Activated CD8-positive, alpha-beta memory T cell treated with anti-CD3 and anti-CD28 coated beads, Interleukin-2, amount 50 U/mL, for 24 hours (primary cell): ENCODE measurements around the gene HOXB5.

Experiments used
- DNase-seq: peaks from one replicate; pipeline ENCODE4 v3.0.0-alpha.2; 2020; ENCODE audit errors: extremely low read depth

The HOXB5 gene

DNA sequence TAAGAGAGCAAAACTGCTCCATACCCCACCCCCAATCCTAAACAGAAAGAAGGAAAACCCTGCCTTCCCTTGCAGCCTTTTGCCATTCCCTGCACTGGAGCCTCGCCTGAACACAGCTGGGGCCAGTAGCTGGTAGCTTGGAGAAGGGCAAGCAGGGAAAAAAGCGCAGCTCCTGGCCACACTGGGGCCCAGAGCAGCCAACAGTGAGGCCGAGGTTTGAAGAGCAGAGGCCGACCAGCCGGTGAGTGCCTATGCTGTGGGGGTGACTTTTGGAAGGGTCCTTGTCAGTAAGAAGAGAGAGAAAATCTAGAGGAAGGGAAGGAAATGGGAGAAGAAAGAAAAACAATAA is 35.8 kb upstream of the HOXB5 start:
- DNase-seq: no peak

DNA sequence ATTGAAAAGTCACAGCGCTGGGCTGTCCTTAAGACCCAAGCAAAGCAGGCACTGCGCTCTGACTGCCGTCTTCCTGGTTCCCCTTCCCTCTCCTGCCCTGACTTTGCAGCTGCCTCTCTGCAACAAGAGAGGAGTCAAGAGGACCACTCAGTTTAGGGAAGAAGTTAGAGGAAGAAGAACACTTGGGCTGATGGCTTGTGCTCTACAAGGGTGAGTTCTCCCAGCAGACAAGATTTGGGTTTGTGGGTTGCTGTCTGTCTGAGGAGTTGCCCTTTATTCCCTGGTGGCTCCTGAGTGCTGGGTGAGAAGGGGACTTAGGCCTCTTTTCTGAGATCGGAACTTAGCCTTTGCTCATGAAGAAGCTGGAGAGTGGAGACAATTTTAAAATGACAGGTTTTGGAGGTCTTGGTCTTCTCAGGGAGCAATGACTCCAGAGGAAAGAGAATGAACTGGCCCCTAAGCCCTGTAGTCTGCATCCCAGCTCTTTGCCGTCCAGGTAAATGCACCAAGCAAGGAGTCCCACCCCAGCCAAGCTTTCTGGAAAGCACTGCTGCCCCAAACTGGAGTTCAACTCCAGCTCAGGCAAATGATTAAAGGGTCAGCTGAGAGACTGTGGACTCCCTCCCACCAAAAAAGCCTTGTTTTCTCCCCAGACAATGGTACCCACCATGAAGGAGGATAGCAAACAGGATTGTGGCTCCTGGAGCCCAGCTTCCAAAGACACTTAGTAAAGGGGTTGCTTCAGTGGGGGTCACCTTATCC is 35.3 kb upstream of the HOXB5 start:
- DNase-seq: no peak

DNA sequence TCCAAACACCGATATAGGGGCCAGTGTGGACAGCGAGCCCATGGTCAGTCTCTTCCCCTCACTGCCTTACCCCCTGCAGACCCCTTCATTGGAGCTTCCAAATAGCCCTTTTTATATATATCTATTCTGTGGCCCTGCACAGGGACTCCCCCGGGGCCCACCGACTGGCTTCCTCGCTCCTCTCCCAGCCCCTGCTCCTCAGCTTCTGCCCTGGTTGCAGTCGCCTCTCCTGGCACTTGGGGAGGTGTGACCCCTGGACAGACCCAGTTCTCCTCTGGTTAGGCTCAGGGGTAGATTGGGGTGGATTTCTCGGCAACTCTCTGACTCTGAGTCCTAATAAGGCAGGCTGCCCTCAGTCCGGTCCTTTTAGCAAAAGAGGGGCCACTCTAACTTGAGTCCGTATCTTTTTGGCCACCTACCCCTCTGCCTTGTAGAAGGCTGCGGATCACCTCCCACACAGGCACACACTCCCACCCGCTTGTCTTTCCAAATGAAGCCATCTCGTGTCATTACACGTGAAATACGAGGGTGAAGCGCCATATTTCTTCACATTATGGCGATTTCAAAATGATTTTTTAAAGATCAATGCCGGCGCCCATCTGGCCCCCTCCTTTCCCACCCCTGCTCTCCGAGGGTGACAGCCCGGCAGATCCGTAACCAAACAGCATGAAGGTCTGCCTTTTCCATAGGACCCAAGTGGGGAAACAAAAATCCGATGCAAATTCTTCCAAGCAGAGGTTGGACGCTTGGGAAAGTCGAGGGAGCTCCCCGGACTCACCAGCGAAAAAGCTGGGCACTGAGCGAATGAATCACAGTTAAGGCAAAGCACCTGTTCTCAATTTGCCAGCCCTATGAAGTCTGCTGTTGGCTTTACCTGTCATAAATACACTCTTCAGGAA is 34.3 kb upstream of the HOXB5 start:
- no peak for DNase-seq

DNA sequence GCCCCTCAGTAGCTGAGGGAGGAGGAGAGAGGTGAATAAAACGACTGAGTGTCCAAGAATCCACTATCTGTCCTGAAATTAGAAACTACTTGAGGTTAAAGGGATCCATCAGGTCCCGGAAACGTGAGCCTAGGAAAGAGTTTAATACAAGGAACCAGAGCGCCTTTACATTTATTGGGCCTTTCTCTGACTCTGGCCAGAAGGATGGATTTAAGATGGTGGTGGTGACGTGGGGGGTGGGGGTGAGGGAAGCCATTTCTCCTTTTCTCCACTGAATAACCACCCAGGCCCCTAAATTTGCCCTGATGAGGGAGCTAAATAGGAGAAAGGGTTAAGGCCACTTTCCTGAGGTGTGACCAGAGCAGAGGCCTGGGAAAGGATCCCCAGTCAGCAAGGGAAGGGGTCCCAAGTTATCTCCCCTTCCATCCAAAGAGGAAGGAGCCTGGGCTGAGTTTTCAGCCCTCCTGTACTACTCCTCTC is 33.6 kb upstream of the HOXB5 start:
- DNase-seq: no peak

DNA sequence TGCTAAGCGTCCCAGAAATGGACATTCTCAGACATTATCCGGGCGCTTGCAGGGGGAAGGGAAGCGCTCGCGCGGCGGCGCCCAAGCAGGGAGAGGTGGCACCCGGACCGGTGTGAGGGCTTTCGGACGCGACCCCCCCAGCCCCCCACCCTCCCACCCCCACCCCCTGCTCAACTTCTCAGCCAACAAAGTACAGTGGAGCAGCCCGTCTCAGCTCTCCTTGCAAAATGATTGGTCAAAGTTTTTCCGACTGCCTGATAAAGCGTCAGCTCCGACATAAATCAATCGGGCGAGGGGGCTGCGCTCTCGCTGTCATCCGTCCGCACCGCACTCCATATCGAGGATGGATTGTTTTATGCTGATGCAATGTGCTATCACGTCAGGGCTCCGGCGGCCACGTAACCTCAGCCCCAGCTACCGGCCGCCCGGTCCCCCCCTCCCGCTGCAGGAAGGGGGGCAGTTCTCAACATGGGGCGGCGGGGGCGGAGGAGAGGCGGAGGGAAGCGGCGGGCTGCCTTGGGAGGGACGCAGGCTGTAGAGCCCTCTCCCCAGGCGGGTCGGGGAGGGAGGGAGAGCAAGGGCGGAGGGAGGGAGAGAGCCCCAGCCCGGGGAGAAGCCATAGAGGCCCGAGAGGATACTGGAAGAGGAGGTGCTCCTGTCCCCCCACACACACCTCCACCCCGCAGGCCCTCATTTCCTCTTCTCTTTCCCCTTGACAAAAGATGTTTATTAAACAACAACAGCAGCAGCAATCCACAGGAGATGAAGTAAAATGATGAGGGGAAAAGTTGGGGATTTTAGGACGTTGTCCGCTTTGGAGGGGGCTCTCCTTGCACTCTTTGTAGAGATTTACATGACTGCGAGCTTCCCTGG is 32.9 kb upstream of the HOXB5 start, which contains the start of gene HOXB9:
TSS of gene HOXB9 (minus strand) at position 114 of the 873 bp plus-strand sequence. CDS start at position 25, 89 bp downstream.
- no peak for DNase-seq

DNA sequence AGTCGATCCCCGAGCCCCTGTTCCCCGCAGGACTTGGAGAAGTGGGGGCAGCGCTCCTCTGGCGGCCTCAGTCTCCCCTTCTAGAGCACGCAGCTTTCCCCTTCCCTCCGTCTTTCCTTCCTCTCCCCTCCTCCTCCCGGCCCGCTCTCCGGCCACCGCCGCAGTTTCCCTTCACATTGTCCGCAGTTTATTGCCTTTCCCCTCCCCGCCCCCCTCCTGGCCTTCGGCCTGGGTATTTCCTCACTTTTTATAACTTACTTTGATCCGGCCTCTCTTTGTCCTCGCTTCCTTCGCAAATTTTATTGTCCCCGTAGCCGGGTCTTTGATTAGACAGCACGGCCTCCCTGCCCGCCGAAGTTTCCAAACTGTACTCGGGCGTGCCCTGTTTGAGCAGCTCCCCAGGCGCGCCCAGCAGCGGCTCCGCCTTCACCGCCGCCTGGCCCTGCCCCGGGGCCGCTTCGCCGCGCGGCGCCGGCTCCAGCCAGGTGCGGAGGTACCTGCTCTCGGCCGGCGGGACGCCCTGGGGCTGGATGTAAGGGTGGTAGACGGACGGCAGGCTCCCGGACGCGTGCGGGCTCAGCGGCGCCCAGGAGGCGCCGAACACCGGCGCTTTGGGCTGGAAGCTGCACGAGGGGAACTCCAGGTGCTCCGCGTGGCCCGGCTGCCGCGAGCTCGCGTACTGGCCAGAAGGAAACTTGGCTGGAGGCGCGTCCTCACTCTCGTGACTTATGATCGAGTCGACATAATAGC is 32.1 kb upstream of the HOXB5 start:
- DNase-seq: no peak

DNA sequence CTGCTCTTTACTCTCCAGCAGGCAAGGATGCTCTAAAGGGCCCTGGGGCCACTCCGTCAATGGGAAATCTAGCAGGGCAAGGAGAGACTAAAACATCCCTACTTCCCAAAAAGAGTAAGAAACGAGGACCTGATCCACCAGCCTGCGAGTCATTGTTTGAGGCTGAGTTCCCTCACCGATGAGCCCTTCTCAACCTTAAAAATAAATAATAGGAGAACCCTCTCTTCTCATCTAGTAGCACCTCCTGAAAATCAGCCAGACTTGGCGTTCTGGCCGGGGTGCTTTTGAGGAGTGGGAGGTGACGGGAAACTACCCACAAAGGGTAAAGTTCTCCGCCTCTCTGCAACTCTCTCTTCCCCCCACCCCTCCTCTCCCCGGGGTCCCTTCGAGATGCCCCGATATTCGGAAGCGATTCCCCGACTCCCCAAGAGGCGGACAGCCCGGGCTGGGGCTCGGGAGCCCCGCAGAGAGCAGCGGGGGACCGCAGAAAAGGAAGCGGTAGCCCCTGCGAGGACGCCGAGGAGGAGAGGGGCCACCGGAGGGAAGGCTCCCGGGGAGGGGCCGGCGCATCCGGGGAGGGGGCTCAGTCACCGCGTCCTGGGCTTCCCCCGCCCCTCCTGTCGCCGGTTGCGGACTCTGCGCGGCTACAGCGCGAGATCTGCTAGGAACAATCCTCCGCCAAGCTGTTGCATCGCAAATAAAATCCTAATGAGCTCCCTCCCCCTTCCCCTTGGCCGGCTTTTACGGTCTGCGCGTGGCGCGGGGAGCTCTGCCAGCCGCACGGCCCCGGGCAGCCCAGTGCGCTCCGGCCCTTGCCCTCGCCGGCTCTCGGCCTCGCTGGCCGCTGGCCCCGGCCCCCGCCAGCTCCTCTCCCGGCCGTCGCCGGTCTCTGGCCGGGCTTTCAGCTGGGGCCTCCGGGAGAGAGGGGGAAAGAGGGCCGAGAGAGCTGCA is 31.2 kb upstream of the HOXB5 start:
- no peak for DNase-seq

DNA sequence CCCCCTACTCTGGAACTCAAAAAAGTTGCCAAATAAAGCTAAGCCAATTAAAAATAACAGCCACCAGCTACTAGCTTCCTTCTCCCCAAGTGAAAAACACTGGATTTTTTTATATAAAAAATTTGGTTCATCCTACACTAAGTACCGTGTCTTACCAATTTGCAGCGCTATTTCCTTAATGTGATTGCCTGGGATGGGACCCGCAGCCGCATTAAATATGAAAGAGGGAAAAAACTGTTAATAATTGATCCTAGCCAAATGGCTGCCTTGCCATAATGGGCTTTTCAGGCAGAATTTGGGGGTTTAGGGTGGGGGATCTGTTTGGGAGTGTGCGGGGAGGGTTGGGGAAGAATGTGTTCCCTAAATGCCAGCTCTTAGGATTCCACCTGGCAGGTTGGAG is 30.5 kb upstream of the HOXB5 start:
- DNase-seq: no peak

DNA sequence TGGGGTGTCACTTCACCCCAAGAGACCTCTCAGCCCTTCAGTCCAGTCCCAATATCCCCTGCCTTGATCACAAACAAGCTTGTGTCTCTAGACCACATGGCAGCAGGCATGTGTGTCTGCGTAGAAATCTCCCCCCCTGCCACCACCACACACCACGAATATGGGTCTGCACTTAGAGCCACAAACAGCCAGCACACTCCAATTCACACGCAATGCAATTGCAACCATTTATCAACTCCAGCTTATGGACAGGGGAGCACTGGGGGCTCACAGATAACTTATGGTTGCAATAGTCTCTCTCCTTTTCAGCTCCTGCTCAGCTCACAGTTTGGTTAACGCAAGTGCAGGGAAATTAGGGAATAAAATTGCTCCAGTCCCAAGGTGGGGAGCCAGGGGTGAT is 30.0 kb upstream of the HOXB5 start:
- no peak for DNase-seq

DNA sequence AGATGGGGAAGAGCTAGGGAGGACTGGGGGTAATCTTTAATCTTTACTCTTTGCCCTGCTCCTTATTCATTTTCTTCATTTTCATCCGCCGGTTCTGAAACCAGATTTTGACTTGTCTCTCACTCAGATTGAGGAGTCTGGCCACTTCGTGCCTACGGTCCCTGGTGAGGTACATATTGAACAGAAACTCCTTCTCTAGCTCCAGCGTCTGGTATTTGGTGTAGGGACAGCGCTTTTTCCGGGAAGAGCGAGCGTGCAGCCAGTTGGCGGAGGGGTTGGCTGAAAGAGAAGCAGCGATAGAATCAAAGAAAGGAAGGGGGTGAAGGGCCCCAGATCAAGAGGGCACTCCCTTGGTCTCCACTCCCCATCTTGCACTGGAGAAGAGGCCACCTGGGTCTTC is 29.3 kb upstream of the HOXB5 start:
- DNase-seq: no peak

DNA sequence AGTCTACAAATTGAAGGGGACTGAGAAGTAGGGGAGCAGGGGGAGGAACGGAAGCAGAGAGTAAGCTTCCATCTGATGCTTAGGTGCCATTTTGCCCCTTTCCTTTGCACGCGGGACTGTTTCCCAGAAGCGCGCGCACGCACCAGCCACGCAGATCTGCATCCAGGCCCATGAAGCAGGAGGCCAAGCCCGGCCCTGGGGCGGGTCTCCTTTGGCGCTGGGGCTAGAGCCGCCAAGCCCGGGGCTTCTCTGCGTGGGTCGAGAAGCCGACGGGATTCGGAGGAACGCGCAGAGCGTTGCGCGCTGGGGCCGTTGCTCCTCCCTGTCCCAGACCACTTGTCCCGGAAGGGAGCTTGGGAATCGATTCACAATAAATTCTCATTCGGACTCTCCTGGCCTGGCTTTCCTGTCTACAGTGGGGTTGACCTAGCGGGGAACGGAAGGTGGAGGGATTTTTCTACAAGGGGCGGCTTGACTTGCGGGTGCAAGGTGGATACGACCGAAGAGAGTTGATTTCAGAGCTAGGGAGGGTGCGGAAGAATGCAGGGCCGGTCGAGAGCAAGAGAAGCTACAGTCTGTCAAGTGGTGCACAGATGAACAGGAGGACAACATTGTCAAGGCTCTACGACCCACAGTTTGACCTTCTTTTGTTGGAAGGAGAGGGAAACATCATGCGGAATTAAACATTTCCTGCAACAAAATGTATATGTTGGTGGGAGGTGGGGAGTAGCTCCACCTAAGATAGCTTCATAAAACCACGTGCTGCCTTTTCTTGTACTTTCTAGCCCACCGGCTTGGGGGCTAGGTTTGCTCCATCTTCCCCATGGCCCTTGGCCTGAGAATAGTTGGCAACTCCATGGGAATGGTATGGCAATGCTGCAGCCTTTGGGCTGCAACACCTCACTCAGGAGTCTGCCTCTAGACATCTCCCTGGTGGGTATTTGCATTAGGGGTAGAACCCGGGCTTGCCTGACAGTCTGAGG is 28.1 kb upstream of the HOXB5 start:
- DNase-seq: no peak

DNA sequence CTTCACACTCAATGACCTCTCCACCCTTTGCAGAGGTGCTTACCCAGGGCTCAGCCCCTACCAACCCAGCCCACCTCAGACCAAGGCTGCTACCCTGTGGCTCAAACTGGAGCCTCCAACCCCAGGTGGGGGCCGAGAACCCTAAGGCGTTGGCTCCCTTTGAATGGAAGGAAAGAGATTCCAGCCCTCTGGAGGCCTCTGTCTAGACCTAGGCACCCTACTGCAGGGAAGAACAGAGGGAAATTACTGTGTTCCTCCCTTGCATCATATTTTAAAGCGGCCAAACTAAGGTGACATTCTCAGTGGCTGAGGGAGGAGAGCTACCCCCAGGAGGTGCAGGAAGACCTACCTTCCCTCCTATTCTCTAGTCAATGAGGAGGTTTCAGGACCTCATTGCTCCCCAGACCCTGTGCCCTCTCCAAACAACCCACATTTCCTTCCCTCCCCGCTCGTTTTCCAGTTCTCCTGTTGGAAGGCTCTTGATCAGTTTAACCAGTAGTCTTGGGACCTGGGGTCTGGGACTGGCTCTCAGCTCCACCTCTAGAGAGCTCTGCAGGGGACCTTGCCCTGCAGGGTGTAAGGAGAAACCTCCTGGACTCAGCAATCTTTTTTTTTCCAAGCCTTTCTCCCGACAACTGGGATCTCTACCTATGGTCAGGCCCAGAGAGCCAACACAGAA is 27.0 kb upstream of the HOXB5 start:
- no peak for DNase-seq

DNA sequence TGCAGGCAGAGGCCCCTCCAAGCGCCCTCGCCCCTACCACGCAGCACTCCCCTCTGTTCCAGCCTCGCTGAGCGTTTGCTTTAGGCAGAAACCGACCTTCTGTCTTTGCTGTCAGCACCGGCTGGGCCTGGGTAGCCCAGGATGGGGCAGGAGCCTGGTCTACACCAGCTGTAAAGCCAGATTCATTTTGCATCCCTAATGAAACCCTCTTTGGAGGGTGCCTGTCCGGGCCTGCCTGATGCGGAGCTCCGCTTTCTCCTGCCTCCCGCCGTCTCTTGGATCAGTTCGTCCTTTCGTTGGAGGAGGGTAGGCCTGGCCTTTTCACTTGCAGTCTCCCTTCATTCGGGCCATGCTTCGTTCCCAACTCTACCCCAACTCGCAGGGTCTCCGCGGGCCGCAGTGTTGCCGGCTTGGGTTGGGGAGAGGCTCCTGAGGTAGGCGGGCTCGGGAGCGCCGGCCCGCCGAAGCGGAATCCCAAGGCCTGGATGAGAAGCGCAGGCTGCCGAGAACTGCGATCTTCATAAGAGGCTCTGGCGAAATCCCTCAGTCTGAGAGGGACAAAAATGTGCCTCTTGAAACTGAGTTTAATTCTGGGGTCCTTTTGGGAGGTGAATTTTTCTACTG is 26.4 kb upstream of the HOXB5 start:
- no peak for DNase-seq

DNA sequence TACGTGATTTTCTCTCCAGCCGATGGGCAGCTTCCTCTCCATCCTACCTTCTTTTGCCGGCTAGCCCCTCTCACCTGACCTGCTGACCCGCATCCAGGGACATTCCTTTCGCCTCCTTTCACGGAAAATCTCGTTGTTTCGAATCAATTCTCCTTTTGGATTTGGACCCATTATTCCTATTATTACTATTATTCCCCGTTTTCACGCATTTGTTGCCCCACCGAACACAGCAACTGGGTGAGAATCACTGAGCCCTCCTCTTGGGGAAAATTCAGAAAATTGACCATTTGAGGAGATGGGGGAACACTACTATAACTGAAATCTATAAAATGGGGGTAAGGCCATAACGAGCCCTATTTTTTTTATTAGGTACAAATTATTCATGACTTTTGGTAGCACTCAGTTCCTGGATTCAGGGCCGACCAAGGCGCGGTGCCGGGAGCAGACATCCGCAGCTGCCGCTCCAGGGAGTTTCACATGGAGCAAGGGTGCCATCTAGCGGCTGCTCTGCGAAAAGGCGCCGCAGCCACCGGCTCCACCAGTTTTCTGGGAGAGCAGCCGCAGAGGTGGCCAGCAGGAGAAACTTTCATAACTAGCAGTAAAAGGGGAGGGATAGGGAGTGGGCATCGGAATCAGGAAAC is 24.8 kb upstream of the HOXB5 start:
- peak; percentile 61 for DNase-seq

DNA sequence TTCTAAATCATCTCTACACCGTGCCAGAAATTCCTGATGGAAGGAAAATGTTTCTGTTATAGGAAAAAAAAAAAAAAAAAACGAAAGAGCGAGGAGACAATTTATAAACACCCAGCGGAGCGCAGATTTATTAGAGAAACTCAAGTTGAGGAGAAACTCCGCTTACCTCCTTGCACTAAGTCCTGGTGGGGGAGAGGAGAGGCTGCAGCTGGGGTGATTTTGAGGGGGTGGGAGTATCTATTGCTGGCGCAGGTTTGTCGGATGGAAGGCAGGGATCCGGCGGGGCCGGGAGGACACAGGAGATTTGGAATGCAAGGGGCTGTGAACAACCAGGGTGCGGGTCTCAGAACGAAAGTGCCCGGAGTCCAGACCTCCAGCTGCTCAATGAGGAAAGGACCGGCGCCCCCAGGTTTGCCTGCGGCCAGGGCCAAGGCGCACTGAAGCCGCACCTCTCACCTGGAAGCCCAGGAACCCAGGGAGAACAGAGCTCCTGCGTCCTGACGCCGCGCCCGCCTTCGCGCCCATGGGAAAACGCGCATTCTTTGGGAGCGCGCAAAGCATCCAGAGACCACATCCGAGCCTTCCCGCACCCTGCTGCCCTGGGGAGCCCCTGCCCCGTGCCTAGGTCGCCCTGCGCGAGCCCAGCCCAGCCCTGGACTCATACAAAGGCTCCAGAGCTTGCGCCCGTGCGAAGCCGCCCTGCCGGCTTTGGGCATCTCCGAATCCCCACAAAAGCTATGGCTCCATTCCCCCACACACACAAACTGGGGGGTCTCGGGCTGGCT is 24.1 kb upstream of the HOXB5 start:
- no peak for DNase-seq

DNA sequence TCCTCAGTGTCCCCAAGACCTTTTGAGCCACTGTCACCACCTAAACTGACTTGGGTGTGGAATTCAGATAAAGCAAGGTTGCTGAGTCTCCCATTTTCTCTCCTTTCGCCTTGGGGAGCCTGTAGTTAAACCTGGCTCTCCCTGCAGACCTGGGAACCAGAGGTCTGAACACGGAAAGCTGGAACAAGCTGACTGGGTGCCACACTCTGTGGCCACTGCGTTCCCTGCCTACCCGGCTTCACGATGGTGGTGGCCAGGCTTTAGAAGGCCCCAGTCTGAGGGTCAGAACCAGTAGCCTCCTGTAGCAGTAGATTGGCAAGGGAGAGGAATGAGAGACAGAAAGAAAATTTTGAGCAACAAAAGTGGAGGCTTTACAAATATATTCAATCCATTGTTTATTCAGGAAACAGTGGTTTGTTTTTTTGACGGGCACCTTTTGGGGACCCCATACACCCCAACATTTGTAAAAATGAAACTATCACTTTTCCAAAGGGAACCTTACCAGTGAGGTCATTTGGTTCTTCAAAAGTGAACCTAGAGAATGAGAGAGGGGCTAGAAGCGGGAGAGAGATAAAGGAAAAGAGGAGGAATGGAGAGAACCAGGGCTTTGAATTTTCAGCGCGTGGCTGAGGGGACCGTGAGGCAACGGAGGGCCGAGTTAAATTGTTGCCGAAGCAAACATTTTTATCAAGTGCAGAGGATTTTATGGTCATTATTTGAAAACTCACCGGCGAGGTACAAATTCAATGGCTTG is 23.3 kb upstream of the HOXB5 start:
- DNase-seq: no peak
